ENCODE measurements around the gene GPD2. TPM values are rescaled to one million over a fixed set of nuclear protein-coding genes. Genes with fewer than 3 reads are reported as not detected.

Gene GPD2
- total RNA-seq, 2 donors from 2014 or later, result 20.5 to 76.8 TPM

GRCh38 chr2:156589381-156590079 is 153.4 kb downstream of the GPD2 start:
- WGBS, 2 donors, result 24 to 34% methylated on average over 10 of the region's 10 CpGs
- no peak overlapping the region for H3K27ac ChIP-seq
- intact Hi-C loops (cut with DNase I), result no loop called here
- H3K9me3 ChIP-seq, result no peaks in the 10 kb centered on the region
- TF ChIP-seq CTCF (IDR thresholded peaks at IDR 0.05) (peak in 6 of 7 experiments; percentile 41 to 72 (median 60)), POLR2A (IDR thresholded peaks at IDR 0.05) (no peak)
- H3K4me3 ChIP-seq, result no peak overlapping the region
- no peaks in the 10 kb centered on the region for H3K27me3 ChIP-seq
- H3K36me3 ChIP-seq (replicated peaks in 1 of 2; ENCODE audit: insufficient read depth in 1 of 2, low read depth in 2 of 2), result no peaks in the 10 kb centered on the region
- peaks cover 4% of the 10 kb centered on the region for H3K4me1 ChIP-seq
- peak; percentile 64 for ATAC-seq
- peak; percentile 21 to 50 (median 42) for DNase-seq

GRCh38 chr2:156590085-156590739 is 154.0 kb downstream of the GPD2 start:
- no peak overlapping the region for H3K27ac ChIP-seq
- no peaks in the 10 kb centered on the region for H3K36me3 ChIP-seq (replicated peaks in 1 of 2; ENCODE audit: insufficient read depth in 1 of 2, low read depth in 2 of 2)
- H3K27me3 ChIP-seq, result no peaks in the 10 kb centered on the region
- DNase-seq, result no peak
- H3K9me3 ChIP-seq, result no peaks in the 10 kb centered on the region
- WGBS, 2 donors, result 46 to 51% methylated on average over 2 of the region's 2 CpGs
- no peak for ATAC-seq
- no peak overlapping the region for H3K4me3 ChIP-seq
- intact Hi-C loops (cut with DNase I), result no loop called here
- TF ChIP-seq CTCF (IDR thresholded peaks at IDR 0.05), result no peak
- TF ChIP-seq POLR2A (IDR thresholded peaks at IDR 0.05), result no peak
- peaks cover 4% of the 10 kb centered on the region for H3K4me1 ChIP-seq

- intact Hi-C loops (cut with DNase I), result no loop called here
- WGBS, 2 donors, result 73 to 74% methylated on average over 8 of the region's 8 CpGs
- no peak for TF ChIP-seq POLR2A (IDR thresholded peaks at IDR 0.05)
- no peak for TF ChIP-seq CTCF (IDR thresholded peaks at IDR 0.05)
Measured at GRCh38 chr2:156592809-156593593, 156.8 kb downstream of the GPD2 start.

GRCh38 chr2:156593594-156593921 is 157.4 kb downstream of the GPD2 start:
- Histone ChIP-seq H3K27me3 (no peaks in the 10 kb centered on the region), H3K36me3 (replicated peaks in 1 of 2; ENCODE audit: insufficient read depth in 1 of 2, low read depth in 2 of 2) (no peaks in the 10 kb centered on the region), H3K27ac (no peak overlapping the region), H3K4me3 (no peak overlapping the region), H3K4me1 (no peaks in the 10 kb centered on the region), H3K9me3 (no peaks in the 10 kb centered on the region)
- ATAC-seq (no peak), DNase-seq (no peak)
- no peak for TF ChIP-seq POLR2A (IDR thresholded peaks at IDR 0.05)
- no peak for TF ChIP-seq CTCF (IDR thresholded peaks at IDR 0.05)
- intact Hi-C loops (cut with DNase I), result no loop called here
- 26 to 42% methylated on average over 2 of the region's 2 CpGs for WGBS, 2 donors

More at GRCh38 chr2:156592809-156593593, 156.8 kb downstream of the GPD2 start:
- Histone ChIP-seq H3K27ac (no peak overlapping the region), H3K4me1 (no peaks in the 10 kb centered on the region), H3K9me3 (no peaks in the 10 kb centered on the region), H3K36me3 (replicated peaks in 1 of 2; ENCODE audit: insufficient read depth in 1 of 2, low read depth in 2 of 2) (no peaks in the 10 kb centered on the region), H3K27me3 (no peaks in the 10 kb centered on the region), H3K4me3 (no peak overlapping the region)
- no peak for ATAC-seq
- DNase-seq, result no peak
